Astrocyte of the cerebellum (primary cell): ENCODE measurements around the gene COL7A1.

Experiments
- DNase-seq: peaks from one replicate; pipeline ENCODE4 v3.0.0-alpha.2; 2011; ENCODE audit warnings: low read depth
- H3K4me3 ChIP-seq: 2 replicates; pipeline ENCODE4 v1.5.1; 2011; ENCODE audit warnings: mild to moderate bottlenecking, low read depth, low read length, moderate library complexity
- in situ Hi-C: cut with HindIII; loops from 2 replicates; pipeline ENCODE4 v1.10.0; 2017; ENCODE audit warnings: low sequenced_read_pairs
- TF ChIP-seq, protein P1 (sequence below): IDR thresholded peaks from 2 replicates; pipeline ENCODE4 v1.5.1; 2012; ENCODE audit warnings: low read length, low read depth, moderate library complexity, mild to moderate bottlenecking; ENCODE audit errors: missing control alignments

The COL7A1 gene

DNA sequence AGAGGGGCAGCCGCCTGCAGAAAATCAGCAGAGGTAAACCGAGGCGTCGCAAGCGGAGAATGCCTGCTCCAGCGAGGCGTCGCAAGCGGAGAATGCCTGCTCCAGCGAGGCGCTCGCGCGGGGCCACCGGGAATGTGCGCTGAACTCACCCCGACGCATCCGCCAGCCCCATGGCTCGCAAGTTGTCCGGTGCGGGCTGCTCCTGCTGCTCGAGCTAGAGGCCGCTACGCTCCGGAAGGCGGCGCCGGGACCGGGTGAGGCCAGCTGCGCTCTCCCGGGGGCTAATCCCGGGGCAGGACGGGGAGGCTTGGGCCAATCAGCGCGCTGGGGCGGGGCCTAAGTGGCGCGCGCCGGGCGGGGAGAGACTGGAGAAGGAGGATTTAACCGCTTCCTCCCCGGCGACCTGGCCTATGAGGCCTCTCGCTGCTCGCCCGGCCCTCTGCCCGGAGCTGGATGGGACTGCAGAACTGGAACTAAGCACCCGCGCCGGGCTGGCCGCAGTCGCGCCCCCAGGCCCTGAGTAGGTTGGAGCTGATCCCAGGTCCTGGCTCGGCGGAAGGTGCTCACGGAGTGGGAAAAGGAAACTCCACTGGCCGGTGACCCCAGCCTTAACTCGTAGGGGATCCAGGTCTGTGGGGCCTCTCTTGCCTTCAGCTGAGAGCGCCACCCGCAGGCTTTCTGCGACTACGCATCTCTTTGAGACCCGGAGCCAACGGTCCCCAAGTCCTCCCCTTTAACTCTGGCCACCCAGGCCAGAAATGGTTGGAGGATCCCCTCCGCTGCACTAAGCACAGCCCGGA lies 40.3 kb upstream of the COL7A1 start, which contains the start of gene SLC26A6:
Gene SLC26A6, minus strand, starts transcription at position 240 of the 800 bp plus-strand sequence. Its CDS starts 68 bp downstream, at position 172.
- DNase-seq: peak; percentile 85
- in situ Hi-C loops: loop anchor here (10.0 kb wide), 1 partner anchor 81 kb away; the partner anchor contains the start of gene PFKFB4
- TF ChIP-seq, protein P1, sequence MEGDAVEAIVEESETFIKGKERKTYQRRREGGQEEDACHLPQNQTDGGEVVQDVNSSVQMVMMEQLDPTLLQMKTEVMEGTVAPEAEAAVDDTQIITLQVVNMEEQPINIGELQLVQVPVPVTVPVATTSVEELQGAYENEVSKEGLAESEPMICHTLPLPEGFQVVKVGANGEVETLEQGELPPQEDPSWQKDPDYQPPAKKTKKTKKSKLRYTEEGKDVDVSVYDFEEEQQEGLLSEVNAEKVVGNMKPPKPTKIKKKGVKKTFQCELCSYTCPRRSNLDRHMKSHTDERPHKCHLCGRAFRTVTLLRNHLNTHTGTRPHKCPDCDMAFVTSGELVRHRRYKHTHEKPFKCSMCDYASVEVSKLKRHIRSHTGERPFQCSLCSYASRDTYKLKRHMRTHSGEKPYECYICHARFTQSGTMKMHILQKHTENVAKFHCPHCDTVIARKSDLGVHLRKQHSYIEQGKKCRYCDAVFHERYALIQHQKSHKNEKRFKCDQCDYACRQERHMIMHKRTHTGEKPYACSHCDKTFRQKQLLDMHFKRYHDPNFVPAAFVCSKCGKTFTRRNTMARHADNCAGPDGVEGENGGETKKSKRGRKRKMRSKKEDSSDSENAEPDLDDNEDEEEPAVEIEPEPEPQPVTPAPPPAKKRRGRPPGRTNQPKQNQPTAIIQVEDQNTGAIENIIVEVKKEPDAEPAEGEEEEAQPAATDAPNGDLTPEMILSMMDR: peak; percentile 57
- peak within 1 kb of the TSS; percentile 92 for H3K4me3 ChIP-seq

DNA sequence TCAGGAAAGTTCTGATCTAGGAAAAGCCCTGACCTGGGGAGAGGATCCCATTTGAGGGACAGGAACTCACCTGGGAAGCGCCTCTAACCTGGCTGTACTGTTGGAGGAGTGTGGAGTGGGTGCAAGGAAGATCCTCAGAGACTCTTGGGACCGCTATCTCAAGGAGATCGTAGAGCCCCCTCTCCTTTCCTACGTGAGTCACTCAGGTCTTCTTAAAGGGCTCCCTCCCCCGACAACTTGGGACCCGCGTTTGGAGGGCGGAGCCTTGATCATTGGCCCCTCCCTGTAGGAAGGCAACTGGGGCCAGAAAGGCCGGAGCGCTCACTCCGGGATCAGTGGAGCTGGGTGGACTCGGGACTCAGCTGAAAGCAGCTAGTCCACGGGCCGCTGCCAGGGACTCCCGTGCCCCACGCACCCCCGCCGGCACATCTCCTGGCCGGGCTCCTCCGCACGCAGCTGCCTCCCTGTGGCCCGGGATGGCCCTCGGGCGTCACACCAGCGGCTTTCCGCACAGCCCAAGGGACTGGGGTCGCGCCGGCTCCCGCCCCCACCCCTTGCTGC lies 39.6 kb upstream of the COL7A1 start:
- no peak for DNase-seq
- in situ Hi-C loops: loop anchor here (10.0 kb wide), 1 partner anchor 80 kb away; the partner anchor contains the start of gene PFKFB4
- TF ChIP-seq, protein P1: no peak
- peak overlapping the region; percentile 92 for H3K4me3 ChIP-seq

DNA sequence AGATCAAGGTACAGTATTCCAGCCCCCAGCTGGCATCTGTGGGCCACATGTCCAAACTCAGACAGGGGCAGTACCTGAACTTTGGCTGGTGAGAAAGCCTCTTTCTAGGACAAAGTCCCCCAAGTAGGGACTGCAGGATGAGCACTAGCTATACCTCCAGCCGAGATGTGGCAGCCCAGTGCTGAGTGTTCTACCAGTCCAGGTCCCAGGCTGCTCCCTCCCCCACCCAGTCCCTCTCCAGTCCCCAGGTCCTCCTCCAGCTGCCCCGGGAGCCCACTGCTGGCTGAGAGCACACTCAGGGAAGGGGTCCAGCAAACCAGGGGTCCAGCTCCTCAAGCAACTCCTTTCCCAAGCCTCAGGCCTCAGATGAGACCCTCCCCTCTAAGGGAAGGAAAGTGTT lies 38.6 kb upstream of the COL7A1 start:
- TF ChIP-seq, protein P1: no peak
- in situ Hi-C loops: loop anchor here (10.0 kb wide), 1 partner anchor 79 kb away; the partner anchor contains the start of gene PFKFB4
- no peak overlapping the region for H3K4me3 ChIP-seq
- DNase-seq: no peak

DNA sequence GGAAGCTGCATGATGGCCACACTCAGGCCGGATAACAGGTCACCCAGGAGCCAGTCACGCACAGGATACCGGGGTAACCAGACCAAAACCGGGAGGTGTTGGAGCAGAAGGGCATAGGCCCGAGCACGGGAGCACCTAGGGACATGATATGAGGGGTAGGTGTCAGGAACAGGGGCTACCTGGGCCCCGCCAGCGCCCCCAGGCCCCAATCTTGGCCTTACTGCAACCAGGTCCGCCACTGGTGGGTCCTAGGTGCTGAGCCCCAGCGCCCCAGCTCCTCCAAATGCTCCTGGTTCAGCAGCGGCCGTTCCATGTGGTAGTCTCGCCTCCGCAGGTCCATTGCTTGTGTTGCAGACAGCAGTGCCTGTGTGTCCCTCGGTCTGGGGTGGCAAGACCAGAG lies 38.1 kb upstream of the COL7A1 start:
- H3K4me3 ChIP-seq: no peak overlapping the region
- no peak for DNase-seq
- TF ChIP-seq, protein P1: no peak
- in situ Hi-C loops: loop anchor here (10.0 kb wide), 1 partner anchor 78 kb away; the partner anchor contains the start of gene PFKFB4

DNA sequence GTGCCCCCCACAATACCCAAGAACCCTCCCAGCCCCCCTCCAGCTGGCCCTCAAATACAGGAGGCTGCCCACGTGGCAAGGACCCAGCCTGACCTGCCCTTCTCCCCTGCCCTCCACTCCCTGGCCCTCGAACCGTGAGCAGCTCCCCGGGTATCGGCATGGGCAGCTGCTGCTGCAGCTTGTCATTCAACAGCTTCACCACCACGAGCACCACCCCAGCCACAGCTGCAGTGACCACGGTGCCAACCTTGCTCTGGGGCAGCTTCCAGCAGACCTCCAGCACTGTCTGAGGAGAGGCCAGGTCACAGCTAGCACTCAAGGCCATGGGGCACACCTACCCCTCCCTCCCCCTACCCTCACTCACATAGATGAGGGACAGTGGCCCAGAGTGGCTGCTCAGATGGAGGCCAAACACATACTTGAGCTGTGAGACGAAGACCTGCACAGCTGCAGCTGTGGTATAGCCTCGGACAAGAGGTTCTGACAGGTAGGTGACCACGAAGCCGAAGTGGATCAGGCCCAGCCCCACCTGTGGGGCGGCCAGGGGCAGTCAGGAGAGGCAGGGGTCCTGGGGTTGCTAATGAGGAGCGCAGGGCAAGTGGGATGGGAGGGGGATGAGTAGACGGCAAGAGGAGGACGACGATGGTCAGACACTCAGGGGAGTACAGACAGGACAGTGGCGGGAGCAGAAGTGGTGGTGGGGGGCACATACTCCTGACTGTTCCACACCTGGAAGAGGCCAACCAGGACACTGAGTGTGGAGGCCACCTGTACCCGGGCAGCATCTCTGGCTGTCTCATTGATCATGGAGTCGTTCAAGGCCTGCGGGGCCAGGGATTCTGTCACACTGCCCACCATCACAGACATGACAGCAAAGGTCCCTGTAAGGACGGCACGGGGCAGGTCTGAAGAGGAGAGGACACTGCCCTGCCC lies 36.7 kb upstream of the COL7A1 start:
- DNase-seq: no peak
- TF ChIP-seq, protein P1: no peak
- no peak overlapping the region for H3K4me3 ChIP-seq
- in situ Hi-C loops: loop anchor here (10.0 kb wide), 1 partner anchor 77 kb away; the partner anchor contains the start of gene PFKFB4

DNA sequence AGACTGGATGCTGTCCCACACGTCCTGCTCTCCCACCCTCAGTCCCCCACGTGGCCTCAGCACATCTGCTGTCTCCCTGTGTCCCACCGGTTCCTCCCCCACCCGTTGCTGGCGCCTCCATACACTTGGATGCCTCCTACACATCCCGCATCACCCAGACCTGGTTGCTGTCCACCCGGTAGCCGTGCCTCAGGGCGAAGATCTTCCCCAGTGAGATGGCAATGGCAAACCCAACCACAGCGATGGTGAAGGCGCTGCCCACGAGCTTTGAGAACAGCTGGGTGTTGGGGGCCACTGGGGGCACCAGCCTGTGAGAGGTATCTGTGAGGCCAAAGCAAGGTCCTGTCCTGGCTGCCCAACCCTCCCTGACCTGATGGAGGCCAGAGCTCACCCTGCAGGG lies 35.7 kb upstream of the COL7A1 start:
- TF ChIP-seq, protein P1: no peak
- in situ Hi-C loops: loop anchor here (10.0 kb wide), 1 partner anchor 76 kb away; the partner anchor contains the start of gene PFKFB4
- DNase-seq: no peak
- no peak overlapping the region for H3K4me3 ChIP-seq
